ENCODE measurements around the gene ANKRD63.

ANKRD63 gene

GRCh38 chr15:40314723-40315276 lies 31.9 kb upstream of the ANKRD63 start:
- no peak overlapping the region for H3K4me2 ChIP-seq (ENCODE audit: insufficient read depth, low read length)
- peaks cover 8% of the 10 kb centered on the region for H3K27me3 ChIP-seq (ENCODE audit: insufficient read depth, low read length, poor library complexity)
- H4K20me1 ChIP-seq (ENCODE audit: insufficient read depth, low read length), result no peaks in the 10 kb centered on the region
- no peak for TF ChIP-seq EZH2 (IDR thresholded peaks at IDR 0.05; ENCODE audit: borderline replicate concordance, low read depth, low read length, severe bottlenecking)
- TF ChIP-seq, protein P1, sequence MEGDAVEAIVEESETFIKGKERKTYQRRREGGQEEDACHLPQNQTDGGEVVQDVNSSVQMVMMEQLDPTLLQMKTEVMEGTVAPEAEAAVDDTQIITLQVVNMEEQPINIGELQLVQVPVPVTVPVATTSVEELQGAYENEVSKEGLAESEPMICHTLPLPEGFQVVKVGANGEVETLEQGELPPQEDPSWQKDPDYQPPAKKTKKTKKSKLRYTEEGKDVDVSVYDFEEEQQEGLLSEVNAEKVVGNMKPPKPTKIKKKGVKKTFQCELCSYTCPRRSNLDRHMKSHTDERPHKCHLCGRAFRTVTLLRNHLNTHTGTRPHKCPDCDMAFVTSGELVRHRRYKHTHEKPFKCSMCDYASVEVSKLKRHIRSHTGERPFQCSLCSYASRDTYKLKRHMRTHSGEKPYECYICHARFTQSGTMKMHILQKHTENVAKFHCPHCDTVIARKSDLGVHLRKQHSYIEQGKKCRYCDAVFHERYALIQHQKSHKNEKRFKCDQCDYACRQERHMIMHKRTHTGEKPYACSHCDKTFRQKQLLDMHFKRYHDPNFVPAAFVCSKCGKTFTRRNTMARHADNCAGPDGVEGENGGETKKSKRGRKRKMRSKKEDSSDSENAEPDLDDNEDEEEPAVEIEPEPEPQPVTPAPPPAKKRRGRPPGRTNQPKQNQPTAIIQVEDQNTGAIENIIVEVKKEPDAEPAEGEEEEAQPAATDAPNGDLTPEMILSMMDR (IDR thresholded peaks at IDR 0.05; ENCODE audit: borderline replicate concordance, extremely low read depth, low read length, poor library complexity, severe bottlenecking), result no peak
- DNase-seq (no peak), ATAC-seq (ENCODE audit: insufficient read depth, low read depth) (no peak)
- no peaks in the 10 kb centered on the region for H3K9me3 ChIP-seq (ENCODE audit: insufficient read depth, low read length, severe bottlenecking)
- no peak overlapping the region for H2AFZ ChIP-seq (ENCODE audit: low read depth, low read length)
- H3K9ac ChIP-seq (ENCODE audit: low read depth, low read length), result no peak overlapping the region
- no peaks in the 10 kb centered on the region for H3K79me2 ChIP-seq (ENCODE audit: insufficient read depth, low read length)
- H3K36me3 ChIP-seq (ENCODE audit: insufficient read depth, low read length), result no peaks in the 10 kb centered on the region
- H3K4me1 ChIP-seq (ENCODE audit: insufficient read depth, low read length), result peaks cover 11% of the 10 kb centered on the region
- no peak overlapping the region for H3K4me3 ChIP-seq (ENCODE audit: low read depth in 1 of 2, low read length in 2 of 2)
- H3K27ac ChIP-seq (ENCODE audit: low read length), result no peak overlapping the region

GRCh38 chr15:40313531-40314398 lies 30.9 kb upstream of the ANKRD63 start:
- Histone ChIP-seq H3K4me1 (ENCODE audit: insufficient read depth, low read length) (peaks cover 14% of the 10 kb centered on the region), H3K79me2 (ENCODE audit: insufficient read depth, low read length) (no peaks in the 10 kb centered on the region), H3K27me3 (ENCODE audit: insufficient read depth, low read length, poor library complexity) (peaks cover 8% of the 10 kb centered on the region), H3K9ac (ENCODE audit: low read depth, low read length) (no peak overlapping the region), H4K20me1 (ENCODE audit: insufficient read depth, low read length) (no peaks in the 10 kb centered on the region), H3K36me3 (ENCODE audit: insufficient read depth, low read length) (no peaks in the 10 kb centered on the region), H3K9me3 (ENCODE audit: insufficient read depth, low read length, severe bottlenecking) (no peaks in the 10 kb centered on the region), H3K27ac (ENCODE audit: low read length) (0 out of 2 replicates have a peak overlapping the region, but pooled peaks have one; percentile 13), H3K4me3 (ENCODE audit: low read depth in 1 of 2, low read length in 2 of 2) (0 out of 4 replicates have a peak overlapping the region, but pooled peaks of 1 of the 2 experiments have one; percentile 18), H3K4me2 (ENCODE audit: insufficient read depth, low read length) (peak overlapping the region; percentile 50), H2AFZ (ENCODE audit: low read depth, low read length) (peak overlapping the region; percentile 30)
- DNase-seq (peak; percentile 62), ATAC-seq (ENCODE audit: insufficient read depth, low read depth) (peak; percentile 74)
- TF ChIP-seq, protein P1 (IDR thresholded peaks at IDR 0.05; ENCODE audit: borderline replicate concordance, extremely low read depth, low read length, poor library complexity, severe bottlenecking), result no peak
- no peak for TF ChIP-seq EZH2 (IDR thresholded peaks at IDR 0.05; ENCODE audit: borderline replicate concordance, low read depth, low read length, severe bottlenecking)

DNA sequence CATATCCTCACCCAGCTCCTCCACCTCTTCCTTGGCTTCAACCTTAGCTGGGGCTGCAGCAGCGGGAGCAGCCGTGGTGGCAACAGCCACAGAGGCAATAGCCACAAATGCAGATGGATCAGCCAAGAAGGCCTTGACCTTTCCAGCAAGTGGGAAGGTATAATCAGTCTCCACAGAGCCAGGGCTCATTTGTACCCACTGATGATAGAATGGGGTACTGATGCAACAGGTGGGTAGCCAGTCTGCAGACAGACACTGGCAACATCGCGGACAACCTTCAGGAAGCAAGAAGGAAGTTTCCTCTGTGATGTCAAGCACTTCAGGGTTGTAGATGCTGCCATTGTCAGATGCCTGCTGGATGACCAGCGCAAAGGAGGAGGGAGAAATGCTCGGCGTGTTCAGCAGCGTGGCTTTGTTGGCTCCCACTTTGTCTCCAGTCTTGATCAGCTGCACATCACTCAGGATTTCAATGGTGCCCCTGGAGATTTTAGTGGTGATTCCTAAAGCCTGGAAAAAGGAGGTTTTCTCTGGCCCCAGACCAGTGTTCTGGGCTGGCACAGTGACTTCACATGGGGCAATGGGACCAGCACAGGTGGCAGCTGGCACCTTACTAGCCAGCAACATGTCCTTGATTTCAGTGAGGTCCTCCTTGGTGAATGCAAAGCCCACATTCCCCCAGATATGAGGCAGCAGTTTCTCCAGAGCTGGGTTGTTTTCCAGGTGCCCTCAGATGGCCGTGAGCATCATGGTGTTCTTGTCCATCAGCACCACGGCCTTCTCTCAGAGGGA lies 29.7 kb upstream of the ANKRD63 start:
- no peak overlapping the region for H3K4me2 ChIP-seq (ENCODE audit: insufficient read depth, low read length)
- no peaks in the 10 kb centered on the region for H4K20me1 ChIP-seq (ENCODE audit: insufficient read depth, low read length)
- no peaks in the 10 kb centered on the region for H3K79me2 ChIP-seq (ENCODE audit: insufficient read depth, low read length)
- H3K27me3 ChIP-seq (ENCODE audit: insufficient read depth, low read length, poor library complexity), result peaks cover 8% of the 10 kb centered on the region
- no peak overlapping the region for H3K4me3 ChIP-seq (ENCODE audit: low read depth in 1 of 2, low read length in 2 of 2)
- ATAC-seq (ENCODE audit: insufficient read depth, low read depth) (no peak), DNase-seq (no peak)
- H2AFZ ChIP-seq (ENCODE audit: low read depth, low read length), result no peak overlapping the region
- no peak overlapping the region for H3K9ac ChIP-seq (ENCODE audit: low read depth, low read length)
- peaks cover 25% of the 10 kb centered on the region for H3K4me1 ChIP-seq (ENCODE audit: insufficient read depth, low read length)
- H3K9me3 ChIP-seq (ENCODE audit: insufficient read depth, low read length, severe bottlenecking), result no peaks in the 10 kb centered on the region
- no peaks in the 10 kb centered on the region for H3K36me3 ChIP-seq (ENCODE audit: insufficient read depth, low read length)
- no peak overlapping the region for H3K27ac ChIP-seq (ENCODE audit: low read length)
- TF ChIP-seq, protein P1 (IDR thresholded peaks at IDR 0.05; ENCODE audit: borderline replicate concordance, extremely low read depth, low read length, poor library complexity, severe bottlenecking), result no peak
- TF ChIP-seq EZH2 (IDR thresholded peaks at IDR 0.05; ENCODE audit: borderline replicate concordance, low read depth, low read length, severe bottlenecking), result no peak
